ENCODE measurements around the gene MYL5.
"Not testable (repeated sequence)": the region's sequence is repeated elsewhere in the genome, so short reads cannot be mapped to it uniquely, and the experiment has no call there.

MYL5 gene

GRCh38 chr4:684623-685327 is 10.4 kb downstream of the MYL5 start:
- no peak for DNase-seq (ENCODE audit: low read depth)

DNA sequence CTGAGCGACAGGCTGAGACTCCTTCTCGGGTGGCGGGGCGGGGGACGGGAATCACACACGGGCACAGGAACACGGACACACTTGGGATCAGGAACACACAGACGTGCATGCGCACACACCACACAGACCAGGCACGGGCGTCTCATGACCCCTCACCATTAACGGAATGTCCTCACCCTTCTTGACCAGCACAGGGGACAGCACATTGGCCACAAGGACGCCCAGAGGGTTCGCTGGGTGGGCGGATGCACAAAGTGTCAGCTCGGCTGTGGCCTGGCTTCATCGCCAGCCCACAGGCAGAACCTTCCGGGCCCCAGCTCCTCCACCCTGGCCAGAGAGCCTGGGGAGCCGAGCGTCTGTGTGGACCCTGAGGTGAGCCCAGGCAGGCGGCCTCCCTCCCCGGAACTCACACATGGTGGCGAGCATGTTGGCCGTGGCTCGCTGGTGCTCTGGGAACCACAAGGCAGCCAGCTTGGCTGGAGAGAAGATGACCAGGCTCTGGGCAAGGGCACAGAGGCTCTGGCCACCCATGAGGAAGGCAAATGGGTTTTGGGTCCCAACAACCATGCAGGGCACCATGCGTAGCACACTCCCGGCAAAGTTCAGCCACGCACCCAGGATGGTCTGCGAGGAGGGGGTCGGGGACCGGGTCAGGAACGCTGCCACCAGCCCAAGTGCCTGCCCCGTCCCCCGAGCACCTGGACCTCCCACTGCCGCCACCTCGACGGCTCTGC is 11.5 kb downstream of the MYL5 start:
- DNase-seq (ENCODE audit: low read depth), result no peak

- DNase-seq (ENCODE audit: low read depth), result no peak
Measured at GRCh38 chr4:686413-687040, 12.2 kb downstream of the MYL5 start.

DNA sequence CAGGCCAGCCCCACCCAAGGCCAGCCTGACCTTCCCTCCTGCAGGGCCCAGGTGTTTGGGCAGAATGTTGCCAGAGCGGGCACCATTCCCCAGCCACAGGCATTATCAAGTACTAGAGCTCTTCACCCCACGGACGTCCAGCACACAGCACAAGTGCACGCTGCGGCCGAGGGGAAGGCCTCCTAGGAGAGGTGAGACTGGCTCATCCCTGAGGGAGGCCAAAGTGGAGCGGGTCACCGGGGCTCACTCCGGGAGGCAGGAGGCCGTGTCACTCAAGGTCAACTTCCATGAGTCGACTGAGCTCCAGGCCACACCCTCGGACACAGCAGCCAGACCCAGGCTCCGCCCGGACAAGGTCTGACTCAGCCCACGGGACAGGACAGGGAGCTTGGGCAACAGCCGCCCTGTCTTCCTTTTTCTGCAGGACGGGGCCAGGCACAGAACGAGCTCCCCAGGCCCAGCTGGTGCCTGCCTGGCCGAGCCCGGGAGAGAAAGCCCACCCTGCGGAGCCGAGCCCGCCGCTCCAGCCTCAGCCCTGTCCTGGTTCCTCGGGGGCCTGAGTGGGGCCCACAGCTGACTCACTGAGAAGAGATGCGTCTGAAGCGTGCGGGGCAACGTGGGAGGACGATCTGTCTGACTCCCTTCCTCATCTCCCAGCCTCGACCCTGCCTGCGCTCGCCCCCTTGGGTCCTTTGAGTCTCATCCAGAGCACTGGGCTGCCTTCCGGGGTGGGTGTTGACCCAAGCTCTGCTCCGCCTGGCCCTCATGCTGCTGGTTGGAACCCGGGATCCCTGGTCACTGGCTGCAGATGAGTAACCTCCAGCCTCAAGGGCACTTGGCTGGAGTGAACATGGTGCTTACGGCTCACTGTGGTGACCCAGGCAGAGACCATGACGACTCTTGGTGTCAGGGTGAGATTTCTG is 13.0 kb downstream of the MYL5 start:
- DNase-seq (ENCODE audit: low read depth), result no peak

GRCh38 chr4:687971-688853 is 13.9 kb downstream of the MYL5 start:
- no peak for DNase-seq (ENCODE audit: low read depth)

DNA sequence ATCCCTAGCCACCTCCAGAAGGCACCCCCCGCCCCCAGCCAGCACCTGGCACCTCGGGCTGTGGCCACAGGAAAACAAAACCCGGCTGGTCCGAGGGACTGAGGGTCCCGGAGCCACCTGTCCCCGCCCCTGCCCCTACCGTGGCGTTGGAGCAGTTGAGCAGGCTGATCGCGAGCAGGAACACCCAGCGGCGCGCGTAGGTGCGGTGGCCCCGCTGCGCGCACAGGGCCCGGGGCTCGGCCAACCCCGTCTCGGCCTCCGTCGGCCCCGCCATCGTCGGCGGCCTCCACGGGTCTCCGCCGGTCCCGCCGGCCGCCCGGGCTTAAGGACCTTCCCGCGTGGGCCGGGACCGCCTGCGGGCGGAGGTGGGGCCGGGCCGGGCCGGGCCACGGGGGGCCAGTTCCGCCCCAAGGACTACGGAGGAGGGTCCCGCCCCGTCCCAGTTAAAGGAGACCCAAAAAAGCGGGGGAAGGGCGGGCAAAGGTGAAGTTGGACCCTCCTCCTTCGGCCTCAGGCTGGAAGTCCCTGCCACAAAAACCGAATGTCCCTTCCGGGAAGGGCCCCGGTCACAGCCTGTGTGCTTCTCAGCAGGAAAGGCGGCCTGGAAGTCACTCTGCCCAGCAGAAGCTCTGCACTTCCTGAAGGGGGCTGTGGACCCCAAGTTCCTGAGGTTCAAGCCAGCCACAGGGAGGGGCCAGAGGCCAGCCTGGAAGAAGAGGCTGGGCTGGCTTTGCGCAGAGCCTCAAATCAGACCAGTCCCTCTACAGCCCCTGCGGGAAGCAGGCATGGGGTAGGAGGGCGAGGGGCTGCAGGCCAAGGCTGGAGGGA is 14.7 kb downstream of the MYL5 start, which contains the start of gene SLC49A3:
Gene SLC49A3 (minus strand): TSS at position 298 of the 828 bp plus-strand sequence. CDS start 24 bp downstream, at position 274.
- no peak for DNase-seq (ENCODE audit: low read depth)

GRCh38 chr4:689723-690122 is 15.4 kb downstream of the MYL5 start:
- no peak for DNase-seq (ENCODE audit: low read depth)

DNA sequence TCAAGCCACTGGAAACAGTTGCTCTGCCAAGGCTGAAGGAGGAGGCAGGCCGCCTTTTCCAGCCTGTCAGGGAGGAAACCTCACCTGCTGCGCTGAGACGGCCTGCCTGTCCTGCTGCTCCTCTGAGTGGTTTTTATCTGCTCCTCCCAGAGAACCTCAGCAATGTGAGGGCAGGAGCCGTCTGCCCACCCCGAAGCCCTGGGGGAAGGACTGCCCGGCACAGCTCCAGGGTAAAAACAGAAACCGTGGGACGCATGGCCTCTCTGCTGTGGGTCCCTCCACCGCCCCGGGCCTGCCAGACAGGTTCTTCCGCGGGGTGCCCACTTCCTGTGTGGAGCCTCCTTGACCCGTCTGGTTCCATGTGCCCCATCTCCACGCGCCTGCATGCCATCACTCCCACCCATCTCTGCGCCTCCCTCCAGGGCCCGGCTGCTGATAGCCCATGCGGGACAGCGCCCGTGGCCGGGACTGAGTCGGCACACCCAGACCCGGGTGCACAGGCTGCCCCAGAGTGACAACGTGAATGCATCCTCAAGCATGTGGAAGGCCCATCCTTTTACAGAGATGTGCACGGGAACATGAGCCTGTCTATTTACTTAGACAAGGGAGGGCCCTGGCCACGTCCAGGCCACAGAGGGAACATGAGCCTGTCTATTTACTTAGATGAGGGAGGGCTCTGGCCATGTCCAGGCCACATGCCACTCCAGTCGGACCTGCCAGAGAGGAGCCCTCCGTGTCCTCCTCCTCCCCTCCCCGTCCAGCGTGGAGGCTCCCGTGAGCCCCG is 18.6 kb downstream of the MYL5 start:
- DNase-seq (ENCODE audit: low read depth), result no peak

GRCh38 chr4:694341-694940 is 20.1 kb downstream of the MYL5 start:
- DNase-seq (ENCODE audit: low read depth), result not testable (repeated sequence)

DNA sequence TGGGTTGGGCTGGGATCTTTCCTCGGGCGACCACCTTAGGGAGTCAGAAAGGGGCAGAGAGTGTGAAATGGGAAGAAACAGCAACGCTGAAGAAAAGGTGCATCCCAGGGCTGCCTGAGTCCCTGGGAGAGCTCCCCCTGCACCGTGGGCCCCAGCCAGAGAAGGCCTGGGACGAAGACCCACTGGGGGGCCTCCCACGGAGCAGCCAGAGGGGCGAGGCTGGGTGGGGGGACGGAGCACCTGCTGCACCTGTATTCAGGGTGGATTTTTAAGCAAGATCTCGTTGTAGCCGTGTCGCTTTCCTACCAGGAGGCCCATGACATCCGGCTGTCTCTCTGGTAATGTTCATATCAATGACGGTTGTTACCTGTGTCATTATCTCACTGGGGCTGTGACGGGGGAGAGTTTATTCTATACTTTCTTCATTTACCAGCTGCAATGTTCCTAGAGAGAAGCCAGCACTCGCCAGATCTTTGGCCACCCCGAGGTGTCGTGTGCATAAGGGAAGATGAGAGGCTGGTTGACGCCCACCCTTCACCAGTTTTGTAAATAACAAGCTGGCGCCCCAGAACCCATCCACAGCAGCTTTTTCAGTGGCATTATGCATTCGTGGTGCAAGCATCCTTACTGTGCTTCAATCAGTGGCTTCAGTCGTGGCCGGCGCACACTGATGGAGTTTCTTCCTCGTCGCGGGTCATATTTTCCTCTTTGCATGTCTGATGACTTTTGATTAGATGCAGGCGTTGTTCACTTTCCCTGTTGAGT is 25.7 kb downstream of the MYL5 start:
- no peak for DNase-seq (ENCODE audit: low read depth)

DNA sequence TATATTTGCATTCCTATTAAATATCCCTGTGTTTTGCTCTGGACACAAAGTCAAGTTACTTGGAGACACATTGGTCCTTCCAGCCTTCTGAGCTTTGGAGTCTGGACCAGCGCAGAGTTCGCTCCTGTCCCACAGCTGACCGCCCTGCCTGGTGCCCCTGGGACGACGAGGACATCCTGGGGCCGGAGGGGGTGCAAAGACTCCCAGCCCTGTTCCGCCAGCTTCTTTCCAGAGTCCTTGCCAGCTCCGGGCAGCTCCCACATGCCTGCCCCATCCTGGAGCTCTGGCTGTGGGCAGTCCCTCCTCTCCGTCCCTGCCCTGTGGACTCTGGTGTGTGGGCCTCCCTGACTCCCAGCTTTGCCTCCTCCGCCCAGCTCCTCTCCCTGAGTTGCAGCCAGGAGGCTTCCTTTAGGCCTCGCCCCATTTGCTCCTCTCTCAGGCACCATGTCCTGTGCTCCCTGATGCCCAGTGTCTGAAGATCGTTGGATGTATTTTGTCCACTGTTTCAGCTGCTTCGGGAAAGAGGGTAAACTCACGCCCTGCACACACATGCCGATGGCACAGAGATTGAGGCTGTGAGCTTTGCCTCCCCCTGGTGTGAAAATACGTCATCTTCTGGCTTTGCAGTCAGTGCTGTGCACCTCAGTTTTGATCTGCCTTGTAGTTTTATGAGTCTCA is 26.4 kb downstream of the MYL5 start:
- DNase-seq (ENCODE audit: low read depth), result no peak

DNA sequence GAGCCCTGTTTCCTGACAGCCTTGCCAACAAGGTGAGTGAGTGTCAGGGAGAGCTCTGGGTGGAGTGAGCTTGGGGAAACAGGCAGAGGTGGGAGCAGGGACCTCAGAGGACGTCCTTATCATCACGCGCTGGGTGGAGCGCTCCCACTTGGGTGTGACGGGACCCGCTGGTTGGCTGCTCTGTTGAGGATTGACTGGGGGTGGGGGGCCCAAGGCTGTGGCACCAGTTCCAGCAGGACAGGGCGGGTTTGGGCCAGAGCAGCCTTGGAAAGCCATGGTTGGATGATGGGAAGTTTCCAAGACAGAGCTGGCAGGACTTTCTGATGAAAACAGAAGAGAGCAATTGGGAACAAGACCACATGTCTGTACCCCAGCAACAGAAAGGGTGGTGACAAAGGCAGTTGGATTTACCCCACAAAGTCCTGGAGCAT is 28.3 kb downstream of the MYL5 start:
- DNase-seq (ENCODE audit: low read depth), result no peak

- no peak for DNase-seq (ENCODE audit: low read depth)
Measured at GRCh38 chr4:703336-704197, 29.2 kb downstream of the MYL5 start.

- DNase-seq (ENCODE audit: low read depth), result no peak
Measured at GRCh38 chr4:704198-704891, 30.0 kb downstream of the MYL5 start.

GRCh38 chr4:704971-705277 is 30.6 kb downstream of the MYL5 start:
- no peak for DNase-seq (ENCODE audit: low read depth)

All from stimulated activated CD8-positive, alpha-beta memory T cell treated with anti-CD3 and anti-CD28 coated beads, Interleukin-15, amount 100 ng/mL, for 24 hours (primary cell).